ENCODE data around the gene UBXN11. TPM values are rescaled to one million over a fixed set of nuclear protein-coding genes. Genes with fewer than 3 reads are reported as not detected.
"Not testable (repeated sequence)": the region's sequence is repeated elsewhere in the genome, so short reads cannot be mapped to it uniquely, and the experiment has no call there.

Gene UBXN11
- polyA plus RNA-seq, 2 of the 4 experiments (the other 2 are of a cell fraction) = 7.6 to 10.8 TPM

- ChIA-PET POLR2A (no interaction called here), CTCF (interaction anchor here (14.3 kb wide), 1 partner anchor 29 kb away, joined by 128 read pairs; no protein-coding TSS in a partner anchor)
- TF ChIP-seq TP53 (CRISPR knock-in tag; IDR thresholded peaks at IDR 0.05) (no peak), HOXB5 (CRISPR knock-in tag; IDR thresholded peaks at IDR 0.05) (no peak), POLR2A (IDR thresholded peaks at IDR 0.05; ENCODE audit: low read length) (no peak), CBX8 (IDR thresholded peaks at IDR 0.05) (no peak)
- H3K4me3 ChIP-seq = no peak overlapping the region
- 0 out of 3 replicates have a peak, but pooled peaks cover 2% of the 10 kb centered on the region for H3K4me1 ChIP-seq
- ATAC-seq (no peak), DNase-seq (ENCODE audit: low read depth in 1 of 2, low spot score in 1 of 2) (no peak), FAIRE-seq (no peak)
- H3K4me2 ChIP-seq = no peak overlapping the region
- H3K27ac ChIP-seq = no peak overlapping the region
- 81% methylated on average over 8 of the region's 8 CpGs for WGBS (ENCODE audit: missing lambda C conversion rate)
- no peaks in the 10 kb centered on the region for H3K9me3 ChIP-seq
These were observed 9.7 kb upstream of the UBXN11 start for GRCh38 chr1:26315874-26316850.

- no peak for FAIRE-seq
These were observed 8.1 kb upstream of the UBXN11 start for GRCh38 chr1:26314501-26314900.

GRCh38 chr1:26307966-26308899 is 1.8 kb upstream of the UBXN11 start:
- ATAC-seq; H3K9me3 ChIP-seq; POLR2A ChIA-PET; H3K4me2 ChIP-seq; H3K27ac ChIP-seq; DNase-seq (ENCODE audit: low read depth in 1 of 2, low spot score in 1 of 2); H3K4me1 ChIP-seq; FAIRE-seq; H3K4me3 ChIP-seq: not testable (repeated sequence)
- WGBS (ENCODE audit: missing lambda C conversion rate) = 82% methylated on average over 21 of the region's 21 CpGs
- CTCF ChIA-PET = interaction anchor here (0.8 to 6.3 kb wide), 6 partner anchors 11 to 56 kb away, joined by 3 to 37 read pairs (median 6); no protein-coding TSS in a partner anchor

More at GRCh38 chr1:26314501-26314900, 8.1 kb upstream of the UBXN11 start:
- DNase-seq (ENCODE audit: low read depth in 1 of 2, low spot score in 1 of 2) = no peak
- Histone ChIP-seq H3K4me1 (no peaks in the 10 kb centered on the region), H3K27ac (no peak overlapping the region), H3K9me3 (no peaks in the 10 kb centered on the region), H3K4me2 (no peak overlapping the region), H3K4me3 (no peak overlapping the region)
- CTCF ChIA-PET = interaction anchor here (0.7 to 14.3 kb wide), 8 partner anchors 18 to 103 kb away, joined by 3 to 128 read pairs (median 4); partner anchors contain the start of genes CEP85 and SH3BGRL3
- 73% methylated on average over 5 of the region's 5 CpGs for WGBS (ENCODE audit: missing lambda C conversion rate)
- no peak for ATAC-seq
- POLR2A ChIA-PET = interaction anchor here (1.1 kb wide), 1 partner anchor 80 kb away, joined by 3 read pairs; the partner anchor contains the start of gene CEP85
- no peak for TF ChIP-seq BHLHE40 (IDR thresholded peaks at IDR 0.05; ENCODE audit: low read depth, low read length)
- no peak for TF ChIP-seq JUNB (IDR thresholded peaks at IDR 0.05)
- TF ChIP-seq HMGXB4 (CRISPR knock-in tag; IDR thresholded peaks at IDR 0.05; ENCODE audit: borderline replicate concordance) = no peak
- no peak for TF ChIP-seq MAFK (IDR thresholded peaks at IDR 0.05; ENCODE audit: partially characterized antibody)
- no peak for TF ChIP-seq JUN (IDR thresholded peaks at IDR 0.05)
- no peak for TF ChIP-seq KDM1A (IDR thresholded peaks at IDR 0.05; ENCODE audit: low read depth)
- no peak for TF ChIP-seq PHF8 (IDR thresholded peaks at IDR 0.05; ENCODE audit: borderline replicate concordance, low read depth)
- no peak for TF ChIP-seq ATOH8 (CRISPR knock-in tag; IDR thresholded peaks at IDR 0.05; ENCODE audit: low read depth)
- no peak for TF ChIP-seq ZC3H11A (IDR thresholded peaks at IDR 0.05)
- TF ChIP-seq ESRRA (IDR thresholded peaks at IDR 0.05; ENCODE audit: borderline replicate concordance, low read length) = no peak
- TF ChIP-seq CEBPB (IDR thresholded peaks at IDR 0.05) = no peak
- TF ChIP-seq ZSCAN20 (CRISPR knock-in tag; IDR thresholded peaks at IDR 0.05) = no peak
- no peak for TF ChIP-seq PBX3 (IDR thresholded peaks at IDR 0.05)
- TF ChIP-seq NFE2L2 (conservative IDR thresholded peaks at IDR 0.05; ENCODE audit: low read length) = no peak
- TF ChIP-seq NPAS2 (CRISPR knock-in tag; IDR thresholded peaks at IDR 0.05; ENCODE audit: borderline replicate concordance) = no peak
- TF ChIP-seq ZNF302 (CRISPR knock-in tag; IDR thresholded peaks at IDR 0.05) = no peak
- no peak for TF ChIP-seq POLR2A (IDR thresholded peaks at IDR 0.05; ENCODE audit: low read length)
- no peak for TF ChIP-seq CBX2 (IDR thresholded peaks at IDR 0.05; ENCODE audit: borderline replicate concordance, low read depth)
- no peak for TF ChIP-seq HEYL (CRISPR knock-in tag; IDR thresholded peaks at IDR 0.05)
